Dedifferentiated amniotic fluid mesenchymal stem cell (primary cell): ENCODE measurements around the gene ADAMTS7.
"Not testable (repeated sequence)": the region's sequence is repeated elsewhere in the genome, so short reads cannot be mapped to it uniquely, and the experiment has no call there.

Experiments used
- DNase-seq: peaks from one replicate; pipeline ENCODE4 v3.0.0-alpha.2; 2016; ENCODE audit errors: extremely low spot score

ADAMTS7 gene

GRCh38 chr15:78811124-78811824 lies at the start of gene ADAMTS7:
Gene ADAMTS7, minus strand, starts transcription at chr15:78811464. Its CDS starts 244 bp downstream, at chr15:78811220.
- DNase-seq, result peak; percentile 47

GRCh38 chr15:78859971-78860719 lies 48.9 kb upstream of the ADAMTS7 start:
- peak; percentile 90 for DNase-seq

- DNase-seq, result peak; percentile 90
Observed at GRCh38 chr15:78855746-78856145, 44.5 kb upstream of the ADAMTS7 start.

GRCh38 chr15:78854833-78855372 lies 43.6 kb upstream of the ADAMTS7 start:
- no peak for DNase-seq

- no peak for DNase-seq
Observed at GRCh38 chr15:78853500-78853899, 42.2 kb upstream of the ADAMTS7 start.

GRCh38 chr15:78850941-78851755 lies 39.9 kb upstream of the ADAMTS7 start:
- no peak for DNase-seq

GRCh38 chr15:78850352-78850751 lies 39.1 kb upstream of the ADAMTS7 start:
- no peak for DNase-seq

GRCh38 chr15:78847387-78847906 lies 36.2 kb upstream of the ADAMTS7 start:
- DNase-seq, result not testable (repeated sequence)

GRCh38 chr15:78846906-78847305 lies 35.6 kb upstream of the ADAMTS7 start:
- not testable (repeated sequence) for DNase-seq

- no peak for DNase-seq
Observed at GRCh38 chr15:78842519-78842918, 31.3 kb upstream of the ADAMTS7 start.

- DNase-seq, result no peak
Observed at GRCh38 chr15:78841891-78842290, 30.6 kb upstream of the ADAMTS7 start.

- no peak for DNase-seq
Observed at GRCh38 chr15:78841376-78841706, 30.1 kb upstream of the ADAMTS7 start.

GRCh38 chr15:78840661-78841375 lies 29.6 kb upstream of the ADAMTS7 start:
- no peak for DNase-seq

- not testable (repeated sequence) for DNase-seq
Observed at GRCh38 chr15:78839151-78839550, 27.9 kb upstream of the ADAMTS7 start.

- DNase-seq, result no peak
Observed at GRCh38 chr15:78838489-78838888, 27.2 kb upstream of the ADAMTS7 start.

- DNase-seq, result no peak
Observed at GRCh38 chr15:78837543-78837942, 26.3 kb upstream of the ADAMTS7 start.

GRCh38 chr15:78837131-78837530 lies 25.9 kb upstream of the ADAMTS7 start:
- no peak for DNase-seq

GRCh38 chr15:78836333-78836732 lies 25.1 kb upstream of the ADAMTS7 start:
- no peak for DNase-seq

GRCh38 chr15:78831229-78832207 lies 20.3 kb upstream of the ADAMTS7 start:
- DNase-seq, result no peak
